Kidney glomerular epithelial cell (primary cell): ENCODE measurements around the gene TRIM2.
A peak's percentile ranks its signal among the peaks of the same experiment; 100 is the strongest.

Experiments used
- DNase-seq: peaks from one replicate; lab custom pipeline; 2025; lab: John Stamatoyannopoulos, UW

Gene TRIM2

DNA sequence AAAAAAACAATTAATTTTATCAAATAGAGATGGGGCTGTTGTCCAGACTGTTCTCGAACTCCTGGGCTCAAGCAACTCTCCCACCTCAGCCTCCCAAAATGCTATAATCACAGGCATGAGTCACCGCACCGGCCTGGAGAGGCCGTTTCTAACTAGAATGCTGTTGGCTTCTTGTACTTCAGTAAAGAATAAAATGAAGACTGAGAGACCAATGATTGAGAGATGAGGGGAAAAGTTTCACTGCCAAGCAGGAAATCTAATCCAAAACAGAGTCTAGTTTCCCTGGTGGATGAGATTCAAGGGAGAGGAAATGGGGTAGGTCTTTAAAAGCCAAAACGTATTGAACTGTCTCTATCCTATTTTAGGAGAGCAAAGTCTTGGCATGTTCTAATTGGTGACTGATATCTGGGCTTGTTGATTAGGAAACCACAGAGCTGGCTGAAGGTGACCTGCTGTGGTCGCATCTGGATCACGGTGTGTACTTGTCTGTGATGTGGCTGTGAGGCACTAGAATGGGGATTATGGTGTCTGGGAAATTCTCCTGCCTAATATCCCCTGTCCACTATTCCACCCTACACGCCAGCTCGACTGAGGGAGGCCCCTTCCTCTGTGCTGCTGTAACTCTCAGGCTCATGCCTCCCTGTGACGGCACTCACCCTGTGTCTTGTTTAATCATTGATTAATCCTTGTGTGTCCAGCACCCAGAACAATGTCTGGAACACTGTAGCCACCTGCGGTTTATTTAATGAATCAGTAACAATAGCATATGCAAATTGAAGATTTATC lies 15.0 kb upstream of the TRIM2 start:
- DNase-seq = peak; percentile 70

DNA sequence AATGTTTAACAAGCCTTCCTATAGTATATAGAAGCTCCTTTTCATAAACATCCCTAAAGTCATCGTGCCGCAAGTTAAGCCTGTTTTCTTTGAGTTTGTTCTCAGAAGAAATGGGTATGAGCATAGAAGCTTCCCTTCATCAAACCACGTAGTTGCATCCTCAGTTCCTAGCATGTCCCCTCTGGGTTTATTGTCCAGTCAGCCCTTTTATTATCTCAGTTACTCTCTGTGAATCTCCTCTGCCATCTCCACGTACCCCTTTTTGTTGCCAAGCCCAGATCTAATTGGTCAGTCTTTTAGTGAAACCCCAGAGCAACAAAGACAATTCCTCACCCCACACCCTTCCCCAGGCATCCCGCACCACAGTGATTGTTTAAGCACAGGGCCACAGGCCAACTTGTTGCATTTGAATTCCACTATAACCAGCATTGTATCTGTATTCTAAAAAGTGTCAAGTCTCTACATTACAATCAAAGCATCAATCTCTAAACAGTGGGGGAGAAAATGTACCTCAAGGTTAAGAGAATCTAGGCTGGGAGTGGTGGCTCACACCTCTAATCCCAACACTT lies 12.4 kb upstream of the TRIM2 start:
- DNase-seq = no peak

DNA sequence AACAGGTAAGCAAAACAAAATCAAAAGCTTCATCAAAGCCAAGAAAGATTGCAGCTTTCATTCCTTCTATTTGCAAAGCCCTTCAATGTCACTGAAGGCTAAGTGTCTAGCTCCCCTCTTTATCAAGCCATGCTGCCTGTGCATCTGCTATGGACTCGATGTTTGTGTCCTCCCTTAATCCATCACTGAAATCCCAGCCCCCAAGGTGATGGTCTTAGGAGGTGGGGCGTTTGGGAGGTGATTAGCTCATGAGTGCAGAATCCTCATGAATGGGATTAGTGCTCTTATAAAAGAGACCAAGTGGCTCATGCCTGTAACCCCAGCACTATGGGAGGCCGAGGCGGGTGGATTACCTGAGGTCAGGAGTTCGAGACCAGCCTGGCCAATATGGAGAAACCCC lies 6.9 kb upstream of the TRIM2 start:
- no peak for DNase-seq

- DNase-seq = no peak
These were observed 5.5 kb upstream of the TRIM2 start for GRCh38 chr4:153198719-153199118.

DNA sequence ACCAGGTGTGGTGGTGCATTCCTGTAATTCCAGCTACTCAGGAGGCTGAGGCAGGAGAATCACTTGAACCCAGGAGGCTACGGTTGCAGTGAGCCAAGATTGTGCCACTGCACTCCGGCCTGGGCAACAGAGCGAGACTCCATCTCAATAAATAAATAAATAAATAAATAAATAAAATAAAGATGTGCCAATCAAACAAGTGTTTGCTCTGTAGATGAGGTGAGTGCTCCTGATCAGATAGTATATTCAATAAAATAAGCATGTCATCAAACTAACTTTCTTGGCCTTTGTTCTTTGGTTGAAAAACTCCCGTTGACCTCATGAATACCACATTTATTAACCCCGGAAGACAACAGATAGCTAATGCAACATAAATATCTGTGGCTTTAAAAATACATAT lies 497 bp upstream of the TRIM2 start:
- peak; percentile 24 for DNase-seq

DNA sequence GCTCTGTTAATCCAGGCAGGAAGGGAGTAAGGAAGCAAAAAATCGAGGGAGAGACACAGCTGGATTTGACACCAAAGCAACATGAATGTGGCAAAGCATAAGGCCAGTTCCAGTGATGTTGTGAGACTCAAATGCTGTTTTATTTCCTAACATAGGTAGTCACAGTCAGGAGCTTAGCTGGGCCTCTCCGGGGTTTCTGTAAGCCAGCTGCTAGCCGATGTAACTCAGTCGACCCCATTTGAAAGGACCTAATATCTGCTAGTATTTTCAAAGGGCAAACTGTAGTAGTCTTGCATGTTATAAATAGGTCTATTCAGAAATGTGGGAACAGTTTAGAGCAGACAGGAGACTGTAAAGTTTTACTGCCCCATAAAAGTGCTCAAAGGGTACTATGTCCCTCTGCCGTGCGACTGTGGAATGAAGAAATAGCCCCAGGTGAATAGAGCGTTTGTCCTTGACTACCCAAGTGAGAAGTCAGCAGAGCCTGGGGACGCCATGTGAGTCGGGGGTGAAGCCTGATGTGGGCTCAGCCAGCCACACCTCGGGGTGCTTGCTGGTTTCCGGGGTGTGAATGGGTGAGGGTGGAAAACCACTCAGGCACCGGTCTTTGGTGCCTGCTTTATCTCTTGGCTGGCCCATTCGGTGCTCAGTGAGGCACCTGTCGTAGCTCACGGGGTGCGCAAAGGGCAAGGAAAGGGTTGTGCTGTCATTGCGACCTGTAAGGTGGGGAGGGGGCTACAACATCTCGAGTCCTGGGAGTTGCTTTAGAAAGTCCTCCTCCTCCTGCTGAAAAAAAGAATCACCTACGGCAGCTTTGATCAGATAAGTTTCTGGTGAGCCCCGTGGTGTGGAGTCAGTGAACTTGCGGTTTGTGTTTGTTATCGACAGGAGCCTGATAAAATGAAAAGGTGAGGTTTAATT lies 745 bp downstream of the TRIM2 start:
- no peak for DNase-seq

GRCh38 chr4:153205757-153206156 lies 1.5 kb downstream of the TRIM2 start:
- no peak for DNase-seq

DNA sequence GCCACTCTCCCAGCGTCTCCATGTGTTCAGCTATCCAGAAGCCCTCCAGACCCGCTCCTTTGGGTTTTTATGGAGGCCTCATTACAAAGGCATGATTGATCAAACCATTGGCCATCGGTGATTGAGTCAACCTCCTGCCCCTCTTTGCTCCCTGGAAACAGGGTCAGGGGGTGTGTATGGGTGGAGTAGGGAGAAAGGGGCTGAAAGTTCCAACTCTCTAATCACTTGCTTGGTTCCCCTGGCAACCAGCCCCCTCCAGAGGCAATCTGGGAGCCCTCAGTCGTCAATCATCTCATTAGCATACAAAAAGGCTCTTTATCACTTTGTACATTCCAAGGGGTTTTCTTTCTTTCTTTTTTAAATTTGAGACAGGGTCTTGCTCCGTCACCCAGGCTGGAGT lies 2.3 kb downstream of the TRIM2 start:
- no peak for DNase-seq

- no peak for DNase-seq
These were observed 2.8 kb downstream of the TRIM2 start for GRCh38 chr4:153207027-153207426.

DNA sequence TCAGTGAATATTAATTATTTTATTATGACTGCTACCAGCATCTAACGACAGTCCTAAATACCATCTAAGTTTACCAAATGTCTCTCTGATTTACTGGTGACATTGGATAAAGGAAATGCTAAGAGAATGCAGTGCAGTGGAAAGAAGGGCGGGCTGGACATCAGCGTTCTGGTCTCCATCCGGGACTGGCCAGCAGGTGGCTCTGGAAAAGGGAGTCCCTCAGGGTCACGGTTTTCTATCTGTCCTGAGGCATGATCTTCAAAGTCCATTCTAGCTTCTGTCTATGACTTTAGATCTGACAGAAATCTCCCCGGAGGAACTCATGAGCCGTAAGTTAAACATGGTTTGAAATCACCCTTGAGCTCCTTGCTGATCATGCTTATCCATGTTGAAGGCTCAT lies 3.3 kb downstream of the TRIM2 start:
- no peak for DNase-seq

DNA sequence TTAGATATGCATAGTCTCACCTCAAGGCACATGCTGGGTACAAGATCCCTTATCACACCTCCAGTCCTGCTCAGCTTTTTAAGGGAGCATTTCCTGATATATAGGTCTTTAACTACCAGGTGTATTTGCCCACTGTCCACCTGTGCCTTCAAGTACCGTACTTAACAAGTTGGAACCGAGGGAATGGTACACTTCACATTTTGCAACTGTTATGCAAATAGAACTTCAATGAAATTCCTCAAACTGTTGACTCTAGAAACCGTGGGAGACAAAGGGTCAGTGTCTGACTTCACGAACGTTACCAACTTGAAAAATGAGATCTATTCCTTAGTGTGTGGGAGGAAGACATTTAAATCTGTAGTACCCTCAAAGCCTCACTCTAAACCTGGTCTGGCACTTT lies 5.2 kb downstream of the TRIM2 start:
- no peak for DNase-seq

- DNase-seq = no peak
These were observed 6.5 kb downstream of the TRIM2 start for GRCh38 chr4:153210727-153211126.

DNA sequence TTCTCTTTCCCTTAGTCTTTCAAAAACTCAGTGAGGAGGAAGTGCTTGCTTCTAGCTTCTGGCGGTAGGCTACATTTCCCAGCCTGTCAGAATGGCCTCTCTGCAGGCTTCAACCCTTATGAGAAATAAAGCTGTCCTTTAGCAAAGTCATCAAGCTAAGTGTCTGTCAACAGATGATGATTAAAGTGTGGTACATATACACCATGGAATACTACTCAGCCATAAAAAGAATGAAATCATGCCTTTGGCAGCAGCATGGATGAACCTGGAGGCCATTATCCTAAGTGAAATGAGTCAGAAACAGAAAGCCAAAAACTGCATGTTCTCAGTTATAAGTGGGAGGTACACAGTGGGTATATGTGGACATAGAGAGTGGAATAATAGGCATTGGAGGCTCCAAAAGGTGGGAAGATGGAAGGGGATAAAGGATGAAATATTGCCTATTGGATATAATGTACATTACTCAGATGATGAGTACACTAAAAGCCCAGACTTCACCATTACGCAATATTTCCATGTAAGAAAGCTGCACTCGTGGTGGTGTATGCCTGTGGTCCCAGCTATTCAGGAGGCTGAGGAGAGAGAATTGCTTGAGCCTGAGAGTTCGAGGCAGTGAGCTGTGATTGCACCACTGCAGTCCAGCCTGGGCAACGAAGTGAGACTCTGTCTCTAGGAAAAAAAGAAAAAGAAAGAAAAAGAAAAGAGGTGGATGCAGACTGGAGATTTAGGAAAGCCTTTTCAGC lies 7.9 kb downstream of the TRIM2 start:
- DNase-seq = no peak

GRCh38 chr4:153212736-153213135 lies 8.5 kb downstream of the TRIM2 start:
- no peak for DNase-seq

DNA sequence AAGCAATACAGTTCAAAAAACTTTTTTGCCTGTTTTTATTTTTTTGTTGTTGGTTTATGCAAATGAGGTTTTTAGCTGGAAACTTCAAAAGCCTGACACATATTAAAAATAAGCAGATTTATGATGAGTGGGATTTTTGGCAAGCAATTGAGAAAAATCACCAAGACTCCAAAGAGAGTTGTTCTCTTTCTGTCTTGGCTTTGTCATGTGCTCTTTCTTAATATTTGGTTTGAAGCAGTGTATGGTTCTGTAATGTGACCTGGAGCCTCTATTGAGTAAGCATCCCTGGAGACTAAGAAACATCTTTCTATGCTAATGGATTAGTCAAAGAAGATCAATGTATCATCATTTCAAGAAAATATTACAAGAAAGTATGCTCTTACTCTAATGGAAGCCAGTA lies 11.7 kb downstream of the TRIM2 start:
- no peak for DNase-seq

DNA sequence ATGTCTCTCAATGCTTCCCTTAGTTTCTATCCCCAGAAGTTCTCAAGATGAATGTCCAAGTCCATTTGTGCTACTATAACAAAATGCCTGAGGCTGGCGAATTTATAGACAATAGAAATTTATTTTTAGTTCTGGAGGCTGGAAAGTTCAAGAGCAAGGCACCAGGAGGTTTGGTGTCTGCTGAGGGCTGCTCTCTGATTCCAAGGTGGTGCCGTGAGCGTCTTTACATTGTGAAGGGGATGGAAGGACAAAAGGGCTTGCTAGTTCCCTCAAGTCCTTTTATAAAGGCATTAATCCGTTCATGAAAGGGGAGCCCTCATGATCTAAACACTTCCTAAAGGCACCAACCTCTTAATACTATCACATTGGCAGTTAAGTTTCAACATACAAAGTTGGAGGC lies 12.3 kb downstream of the TRIM2 start:
- no peak for DNase-seq

GRCh38 chr4:153217440-153217839 lies 13.2 kb downstream of the TRIM2 start:
- DNase-seq = no peak

DNA sequence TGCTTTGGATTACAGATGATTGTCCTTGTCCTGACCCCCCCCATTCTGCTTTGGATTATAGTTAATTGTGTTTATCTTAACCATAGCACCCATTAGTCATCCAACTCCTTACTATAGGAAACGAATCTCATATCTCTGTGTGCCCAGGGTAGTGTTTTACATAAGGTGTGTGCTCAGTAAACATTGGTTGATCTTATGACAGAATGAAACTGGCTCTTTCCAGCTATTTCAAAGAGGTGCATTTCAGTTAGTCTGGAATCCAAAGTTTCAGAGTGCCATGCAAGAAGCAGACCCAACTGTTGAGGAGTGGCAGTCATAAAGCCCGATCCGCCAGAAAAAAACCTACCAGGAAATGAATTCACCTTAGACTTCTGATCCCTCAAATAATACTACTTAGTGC lies 14.7 kb downstream of the TRIM2 start:
- DNase-seq = no peak

- no peak for DNase-seq
These were observed 16.6 kb downstream of the TRIM2 start for GRCh38 chr4:153220682-153221395.

DNA sequence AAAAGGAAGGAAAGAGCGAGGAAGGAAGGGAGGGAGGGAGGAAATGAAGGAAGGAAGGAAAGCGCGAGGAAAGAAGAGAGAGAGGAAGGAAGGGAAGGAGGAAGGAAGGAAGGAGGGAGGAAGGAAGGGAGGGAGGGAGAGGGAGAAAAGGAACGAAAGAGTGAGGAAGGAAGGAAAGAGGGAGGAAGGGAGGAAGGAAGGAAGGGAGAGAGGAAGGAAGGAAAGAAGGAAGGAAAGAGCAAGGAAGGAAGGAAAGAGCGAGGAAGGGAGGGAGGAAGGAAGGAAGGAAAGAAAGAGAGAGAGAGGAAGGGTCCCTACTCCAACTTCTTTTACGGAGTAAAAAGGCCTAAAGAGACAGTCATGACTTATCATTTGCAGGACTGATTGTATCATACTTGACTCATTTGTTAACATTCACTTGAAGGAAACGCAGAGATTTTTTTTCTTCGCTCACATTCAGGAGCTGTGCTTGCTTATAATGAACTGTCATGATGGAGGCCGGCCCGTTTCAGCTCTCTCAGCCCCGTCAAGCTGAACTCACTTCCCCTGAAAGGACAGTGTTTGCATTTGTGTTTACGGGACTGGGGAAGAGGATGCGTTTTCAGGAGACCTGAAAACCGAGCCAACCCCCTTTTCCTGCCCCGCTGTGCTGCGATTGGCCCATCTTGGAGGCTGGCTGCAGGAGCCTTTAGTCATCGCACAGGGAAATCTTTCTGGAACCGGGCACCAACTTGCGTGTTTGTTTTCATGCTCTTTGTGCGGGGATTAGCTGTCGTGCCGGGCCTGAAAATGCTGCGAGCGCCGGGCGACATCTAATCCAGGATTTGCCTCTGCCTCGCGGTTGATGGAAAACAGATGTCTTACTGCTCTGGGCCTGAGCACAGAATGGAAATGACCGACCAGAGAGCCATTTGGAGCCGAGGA lies 17.8 kb downstream of the TRIM2 start:
- peak; percentile 73 for DNase-seq
